Esophagus muscularis mucosa (tissue), 4 donors: Measurements from ENCODE around the gene ARNT2. TPM values are rescaled to one million over a fixed set of nuclear protein-coding genes. Genes with fewer than 3 reads are reported as not detected.

Source experiments
- DNase-seq: peaks from one replicate; pipeline ENCODE4 v3.0.0-alpha.2; 2017; ENCODE audit errors: extremely low spot score
- H3K27ac ChIP-seq, 4 donors: fragments of 200-600 bp; sonication (generic); replicated peaks in 1 of 4; 1 replicate in 3 of 4; 2 replicates in 1 of 4; pipeline ENCODE4 v1.5.1; 2016 to 2019; ENCODE audit warnings: mild to moderate bottlenecking in 1 of 4
- H3K27me3 ChIP-seq, 4 donors: fragments of 200-600 bp; sonication (generic); one replicate each; pipeline versions ENCODE4 v1.5.1 to v1.6.0; 2016 to 2019
- H3K36me3 ChIP-seq, 4 donors: fragments of 200-600 bp; sonication (generic); one replicate each; pipeline ENCODE4 v1.5.1; 2016 to 2019
- H3K4me1 ChIP-seq, 4 donors: fragments of 200-600 bp; sonication (generic); one replicate each; pipeline ENCODE4 v1.5.1; 2016 to 2019
- H3K4me3 ChIP-seq, 4 donors: fragments of 200-600 bp; sonication (generic); 1 replicate in 2 of 4; 2 replicates in 2 of 4; pipeline ENCODE4 v1.5.1; 2016 to 2019; ENCODE audit warnings: mild to moderate bottlenecking in 4 of 4, moderate library complexity in 1 of 4
- H3K9me3 ChIP-seq, 4 donors: fragments of 200-600 bp; sonication (generic); 1 replicate in 3 of 4; 2 replicates in 1 of 4; pipeline ENCODE4 v1.5.1; 2016 to 2019
- CTCF ChIP-seq, 3 experiments: fragments of 200-600 bp in 2 of 3; fragments of 450-650 bp in 1 of 3; sonication (generic) in 2 of 3; IDR thresholded peaks; one replicate each; pipeline ENCODE4 v1.5.1; 2017 to 2019; ENCODE audit warnings: antibody characterized with exemption in 3 of 3, mild to moderate bottlenecking in 2 of 3, moderate library complexity in 1 of 3
- EP300 ChIP-seq: sonication (generic); formaldehyde crosslinking; IDR thresholded peaks from one replicate; pipeline ENCODE4 v1.6.1; 2017; ENCODE audit warnings: antibody characterized with exemption
- POLR2A ChIP-seq: fragments of 450-650 bp; IDR thresholded peaks from one replicate; pipeline ENCODE4 v1.6.1; 2017; ENCODE audit warnings: antibody characterized with exemption, moderate library complexity, mild to moderate bottlenecking, low read depth
- POLR2AphosphoS5 ChIP-seq, 2 donors: sonication (generic); formaldehyde crosslinking; IDR thresholded peaks; one replicate each; pipeline ENCODE4 v1.6.1; 2017; ENCODE audit warnings: antibody characterized with exemption in 2 of 2
- WGBS: methylation state at CpG from one replicate; pipeline ENCODE4 v1.1.5; 2018; 5-methylcytosine and 5-hydroxymethylcytosine counted together
- intact Hi-C: fragments of 100-400 bp; cut with DNase I; formaldehyde crosslinking; loops from one replicate; pipeline ENCODE4 v1.15.1; 2023
- total RNA-seq, 4 donors: library from RNA; depleted of rRNA; stranded (reverse); fragments of >200 nt; gene quantifications; one replicate each; pipeline versions ENCODE4 v1.1.0 to v1.2.1, GENCODE V29; 2016

The ARNT2 gene
- total RNA-seq, 4 donors from 2014 or later = 5.4 to 14.6 (median 8.2) TPM

DNA sequence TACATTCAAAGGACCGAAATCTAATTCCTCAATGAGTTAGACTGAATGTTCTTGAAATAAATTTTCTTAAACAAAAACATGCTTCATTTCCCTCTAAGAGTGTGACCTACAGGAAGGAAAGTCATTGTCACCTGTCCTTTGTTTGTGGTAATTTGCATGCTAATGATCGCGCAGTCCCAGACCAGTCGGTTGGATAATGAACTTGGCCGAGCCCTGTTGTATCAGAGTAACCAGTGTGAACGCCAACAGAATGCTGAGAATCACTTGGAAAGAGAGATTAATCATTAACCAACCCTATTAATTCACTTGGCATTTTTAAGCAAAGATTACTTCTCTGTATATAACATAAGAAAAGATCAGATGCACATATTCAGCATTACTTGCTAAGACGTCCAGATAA is 8.1 kb upstream of the ARNT2 start:
- peaks cover 0 to 7% (median 0%) of the 10 kb centered on the region in 4 donors for H3K27me3 ChIP-seq
- TF ChIP-seq POLR2A = no peak
- no peak for TF ChIP-seq POLR2AphosphoS5 (IDR thresholded peaks at IDR 0.05)
- TF ChIP-seq CTCF (IDR thresholded peaks at IDR 0.05) = no peak
- no peak for TF ChIP-seq EP300
- 87% methylated on average over 7 of the region's 7 CpGs for WGBS
- H3K27ac ChIP-seq = no peak overlapping the region
- no peaks in the 10 kb centered on the region for H3K36me3 ChIP-seq
- no peaks in the 10 kb centered on the region for H3K9me3 ChIP-seq
- no peaks in the 10 kb centered on the region for H3K4me1 ChIP-seq
- intact Hi-C loops = no loop called here
- DNase-seq = no peak
- no peak overlapping the region for H3K4me3 ChIP-seq

GRCh38 chr15:80399508-80399907 is 4.7 kb upstream of the ARNT2 start:
- no peak overlapping the region for H3K4me3 ChIP-seq
- WGBS = 85% methylated on average over 3 of the region's 3 CpGs
- peaks cover 0 to 12% (median 8%) of the 10 kb centered on the region in 4 donors for H3K4me1 ChIP-seq
- DNase-seq = peak; percentile 75
- no peaks in the 10 kb centered on the region for H3K9me3 ChIP-seq
- peaks cover 0 to 11% (median 0%) of the 10 kb centered on the region in 4 donors for H3K27me3 ChIP-seq
- H3K27ac ChIP-seq = no peak overlapping the region
- intact Hi-C loops = no loop called here
- TF ChIP-seq CTCF (IDR thresholded peaks at IDR 0.05) = no peak
- no peaks in the 10 kb centered on the region for H3K36me3 ChIP-seq

DNA sequence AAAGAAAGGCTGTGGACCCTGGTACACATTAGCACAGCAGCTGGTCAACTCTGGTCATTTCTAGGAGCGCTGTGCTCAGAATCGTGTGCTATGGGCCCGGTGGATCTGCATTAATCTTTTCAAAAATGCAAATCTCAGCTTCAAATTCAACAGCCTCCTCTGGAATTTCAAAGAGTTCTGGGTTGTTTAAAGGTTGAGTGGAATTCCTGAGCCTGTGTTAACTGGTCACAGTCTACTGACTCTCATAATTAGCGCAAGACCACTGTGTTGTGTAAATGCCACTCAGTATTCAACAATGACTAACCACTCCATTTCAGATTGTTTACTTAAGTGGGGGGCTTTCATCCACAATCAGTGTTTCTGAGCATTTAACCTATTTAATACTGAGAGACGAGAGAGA is 2.7 kb upstream of the ARNT2 start:
- Histone ChIP-seq H3K4me3 (no peak overlapping the region), H3K9me3 (no peaks in the 10 kb centered on the region), H3K27ac (no peak overlapping the region), H3K36me3 (no peaks in the 10 kb centered on the region), H3K4me1 (peaks cover 5 to 22% (median 18%) of the 10 kb centered on the region in 4 donors), H3K27me3 (peaks cover 0 to 11% (median 0%) of the 10 kb centered on the region in 4 donors)
- intact Hi-C loops = no loop called here
- DNase-seq = peak; percentile 34
- 90% methylated on average over 5 of the region's 5 CpGs for WGBS
- TF ChIP-seq POLR2A (no peak), EP300 (no peak), CTCF (IDR thresholded peaks at IDR 0.05) (no peak), POLR2AphosphoS5 (IDR thresholded peaks at IDR 0.05) (no peak)

DNA sequence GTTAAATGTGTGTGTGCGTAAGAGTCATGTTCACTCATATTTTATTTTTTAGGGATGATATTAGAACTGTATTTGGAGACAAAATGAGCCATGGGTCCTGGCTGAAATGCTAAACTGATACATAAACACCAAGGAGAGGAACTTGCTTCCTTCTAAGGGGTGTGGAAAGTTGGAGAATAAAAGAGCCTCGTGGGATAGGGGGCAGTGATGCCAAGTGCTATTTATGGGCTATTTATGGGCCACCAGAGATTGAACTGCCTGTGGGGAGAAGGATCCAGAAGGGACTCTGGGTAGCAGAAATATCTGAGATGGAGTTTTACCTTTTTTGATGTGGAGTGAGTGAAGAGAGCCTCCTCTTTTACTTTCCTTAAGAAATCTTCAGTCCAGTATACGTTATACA is 1.8 kb upstream of the ARNT2 start:
- peaks cover 0 to 11% (median 0%) of the 10 kb centered on the region in 4 donors for H3K27me3 ChIP-seq
- no peaks in the 10 kb centered on the region for H3K9me3 ChIP-seq
- 78% methylated on average over 3 of the region's 3 CpGs for WGBS
- no peaks in the 10 kb centered on the region for H3K36me3 ChIP-seq
- TF ChIP-seq POLR2AphosphoS5 (IDR thresholded peaks at IDR 0.05) (no peak), CTCF (IDR thresholded peaks at IDR 0.05) (no peak), POLR2A (no peak), EP300 (no peak)
- H3K27ac ChIP-seq = no peak overlapping the region
- intact Hi-C loops = no loop called here
- no peak for DNase-seq
- H3K4me1 ChIP-seq = peaks cover 5 to 22% (median 18%) of the 10 kb centered on the region in 4 donors
- no peak overlapping the region for H3K4me3 ChIP-seq

- peak; percentile 85 for DNase-seq
- Histone ChIP-seq H3K4me3 (peak overlapping the region; percentile 62 to 75 (median 68)), H3K9me3 (no peaks in the 10 kb centered on the region), H3K27ac (peak overlapping the region; percentile 64 to 79 (median 72)), H3K27me3 (peaks cover 0 to 8% (median 0%) of the 10 kb centered on the region in 4 donors), H3K36me3 (no peaks in the 10 kb centered on the region), H3K4me1 (peaks cover 5 to 22% (median 18%) of the 10 kb centered on the region in 4 donors)
- no CpG with 5 or more reads among the region's 30 CpGs for WGBS
- intact Hi-C loops = no loop called here
- TF ChIP-seq POLR2AphosphoS5 (IDR thresholded peaks at IDR 0.05) = no peak
- no peak for TF ChIP-seq EP300
- no peak for TF ChIP-seq CTCF (IDR thresholded peaks at IDR 0.05)
- TF ChIP-seq POLR2A = no peak
Observed at GRCh38 chr15:80403712-80404056, 498 bp upstream of the ARNT2 start.
